CD4-positive, CD25-positive, alpha-beta regulatory T cell (primary cell): ENCODE results near the gene ASXL3. TPM values are rescaled to one million over a fixed set of nuclear protein-coding genes. Genes with fewer than 3 reads are reported as not detected.

Experiments
- polyA plus RNA-seq, 4 donors: library from polyadenylated mRNA; unstranded; fragments of 300-500 nt; fragmentation: Illumina TruSeq; gene quantifications; one replicate each; pipeline ENCODE4 v1.2.3, GENCODE V29; 2021
- total RNA-seq: library from RNA; stranded (reverse); gene quantifications from one replicate; pipeline ENCODE4 v1.2.3, GENCODE V29; 2022

Gene ASXL3
- total and polyA plus RNA-seq, 5 donors from 2014 or later = not detected

Other genes starting within 250 kb of the ASXL3 start
- gene CCDC178, start 137.5 kb upstream of the ASXL3 start, total RNA-seq = not detected
- not detected for gene CCDC178, start 137.5 kb upstream of the ASXL3 start, polyA plus RNA-seq